ENCODE measurements around the gene ARL2BP.
"Not testable (repeated sequence)": the region's sequence is repeated elsewhere in the genome, so short reads cannot be mapped to it uniquely, and the experiment has no call there.

Gene ARL2BP

DNA sequence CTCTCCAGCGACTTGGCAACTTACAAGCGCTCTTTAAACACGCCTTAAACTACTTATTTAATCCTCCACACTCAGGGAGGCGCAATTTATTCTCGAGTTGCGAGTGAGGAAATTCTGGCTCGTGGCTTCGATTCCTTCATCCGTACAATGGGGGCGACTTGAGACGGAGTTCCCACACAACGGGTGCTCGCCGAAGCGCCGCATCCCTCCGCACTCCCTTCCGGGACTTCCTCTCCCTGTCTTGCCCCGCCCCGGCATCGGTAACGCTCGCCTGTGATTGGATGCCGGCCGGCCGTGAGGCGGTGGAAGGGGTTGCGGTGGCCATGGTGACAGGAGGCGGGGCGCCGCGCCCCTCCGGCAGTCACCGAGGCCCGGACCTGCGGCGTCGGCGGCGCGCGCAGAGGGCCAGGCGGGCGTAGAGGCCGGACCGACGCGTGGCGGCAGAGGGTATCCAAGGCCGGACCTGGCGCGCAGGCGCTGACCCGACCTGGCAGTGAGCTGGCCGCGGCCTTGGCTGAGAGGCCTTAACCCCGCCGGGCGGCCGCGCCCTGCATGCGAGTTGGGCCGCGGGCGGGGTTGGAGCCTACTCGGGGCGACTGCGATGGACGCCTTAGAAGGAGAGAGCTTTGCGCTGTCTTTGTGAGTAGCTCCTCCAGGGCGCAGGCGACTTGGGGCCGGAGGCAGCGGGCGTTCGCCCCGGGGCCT is at the start of gene ARL2BP:
Gene ARL2BP, plus strand, starts transcription at position 493 of the 705 bp plus-strand sequence. Its CDS starts 109 bp downstream, at position 602.
- peak; percentile 91 to 97 (median 96) for DNase-seq

DNA sequence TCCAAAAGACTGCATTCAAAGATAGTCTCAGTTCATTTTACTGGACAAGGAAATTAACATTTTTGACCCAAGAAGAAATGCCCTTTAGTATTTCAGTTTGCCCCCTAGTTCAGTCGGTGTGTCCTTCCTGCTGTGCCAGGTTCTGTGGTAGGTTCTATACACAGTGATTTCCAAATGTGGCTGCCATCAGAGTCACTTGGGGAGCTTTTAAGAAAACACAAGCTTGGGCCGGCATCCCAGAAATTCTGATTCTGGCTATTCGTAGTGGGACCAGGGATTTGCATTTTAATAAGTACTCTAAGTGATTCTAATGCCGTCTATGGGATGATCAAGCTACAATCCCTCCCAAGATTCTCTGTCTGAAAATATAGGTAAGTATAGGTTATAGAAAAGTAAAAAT is 48.8 kb upstream of the ARL2BP start:
- no peak for DNase-seq

DNA sequence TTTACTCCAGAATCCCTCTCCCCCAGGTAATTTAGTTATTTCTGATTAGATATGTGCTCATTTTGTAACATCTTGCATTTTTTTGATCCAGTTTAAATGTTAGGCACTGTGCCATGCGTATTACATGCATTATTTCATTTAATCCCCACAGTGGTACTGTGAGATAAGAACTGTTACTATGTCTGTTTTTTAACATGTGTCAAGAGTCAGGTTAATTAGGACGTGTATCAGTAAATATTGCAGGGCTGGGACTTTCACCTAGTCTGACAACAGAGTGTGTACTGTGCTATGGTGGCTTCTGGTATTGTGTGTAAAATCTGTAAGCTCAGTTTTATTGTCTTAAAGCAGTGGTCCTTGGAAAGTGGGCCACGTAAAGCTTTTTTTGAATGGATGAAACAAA is 48.3 kb upstream of the ARL2BP start:
- DNase-seq = no peak

DNA sequence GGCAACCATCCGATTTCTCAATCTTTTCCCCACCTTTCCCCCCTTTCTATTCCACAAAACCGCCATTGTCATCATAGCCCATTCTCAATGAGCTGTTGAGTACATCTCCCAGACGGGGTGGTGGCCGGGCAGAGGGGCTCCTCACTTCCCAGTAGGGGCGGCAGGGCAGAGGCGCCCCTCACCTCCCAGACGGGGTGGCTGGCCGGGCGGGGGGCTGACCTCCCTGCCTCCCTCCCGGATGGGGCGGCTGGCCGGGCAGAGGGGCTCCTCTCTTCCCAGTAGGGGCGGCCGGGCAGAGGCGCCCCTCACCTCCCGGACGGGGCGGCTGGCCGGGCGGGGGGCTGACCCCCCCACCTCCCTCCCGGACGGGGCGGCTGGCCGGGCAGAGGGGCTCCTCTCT is 44.7 kb upstream of the ARL2BP start:
- not testable (repeated sequence) for DNase-seq

DNA sequence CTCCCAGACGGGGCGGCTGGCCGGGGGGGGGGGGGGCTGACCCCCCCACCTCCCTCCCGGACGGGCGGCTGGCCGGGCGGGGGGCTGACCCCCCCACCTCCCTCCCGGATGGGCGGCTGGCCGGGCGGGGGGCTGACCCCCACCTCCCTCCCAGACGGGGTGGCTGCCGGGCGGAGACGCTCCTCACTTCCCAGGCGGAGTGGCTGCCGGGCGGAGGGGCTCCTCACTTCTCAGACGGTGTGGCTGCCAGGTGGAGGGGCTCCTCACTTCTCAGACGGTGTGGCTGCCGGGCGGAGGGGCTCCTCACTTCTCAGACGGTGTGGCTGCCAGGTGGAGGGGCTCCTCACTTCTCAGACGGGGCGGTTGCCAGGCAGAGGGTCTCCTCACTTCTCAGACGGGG is 44.1 kb upstream of the ARL2BP start:
- DNase-seq = not testable (repeated sequence)

DNA sequence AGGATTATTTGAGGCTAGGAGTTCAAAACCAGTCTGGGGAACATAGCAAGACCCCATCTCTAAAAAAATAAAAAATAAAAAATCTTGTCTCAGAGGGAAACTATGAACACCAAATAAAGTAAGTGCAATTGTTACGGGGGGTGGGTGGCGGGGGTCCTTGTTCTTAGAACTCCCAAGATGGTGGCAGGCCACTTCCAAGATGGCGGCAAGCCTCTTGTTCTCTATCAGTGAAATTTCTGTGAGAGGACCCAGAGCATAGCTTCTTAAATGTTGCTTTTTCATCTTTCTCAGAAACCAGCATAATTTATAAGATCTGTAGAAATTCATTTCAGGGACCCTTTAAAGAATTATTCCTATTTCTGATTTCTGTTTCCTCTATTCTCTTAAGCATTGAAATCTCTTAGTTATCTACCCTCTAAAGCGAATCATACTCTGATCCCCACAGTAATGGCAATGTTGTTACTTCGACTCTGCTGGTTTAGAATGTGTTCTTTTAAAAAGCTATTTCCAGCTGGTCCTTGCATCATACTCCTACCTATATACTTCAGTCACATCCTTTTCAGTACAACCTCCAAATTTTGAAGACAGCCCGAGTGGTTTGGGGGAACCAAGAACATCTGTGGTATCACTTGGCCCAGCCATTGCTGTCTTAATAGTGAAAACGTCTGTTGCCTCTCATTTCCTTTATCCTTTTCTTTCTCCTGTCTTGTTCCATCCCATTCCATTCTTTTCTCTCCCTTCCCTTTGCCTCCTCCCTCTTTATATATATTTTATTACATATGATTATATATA is 42.8 kb upstream of the ARL2BP start:
- DNase-seq = no peak

DNA sequence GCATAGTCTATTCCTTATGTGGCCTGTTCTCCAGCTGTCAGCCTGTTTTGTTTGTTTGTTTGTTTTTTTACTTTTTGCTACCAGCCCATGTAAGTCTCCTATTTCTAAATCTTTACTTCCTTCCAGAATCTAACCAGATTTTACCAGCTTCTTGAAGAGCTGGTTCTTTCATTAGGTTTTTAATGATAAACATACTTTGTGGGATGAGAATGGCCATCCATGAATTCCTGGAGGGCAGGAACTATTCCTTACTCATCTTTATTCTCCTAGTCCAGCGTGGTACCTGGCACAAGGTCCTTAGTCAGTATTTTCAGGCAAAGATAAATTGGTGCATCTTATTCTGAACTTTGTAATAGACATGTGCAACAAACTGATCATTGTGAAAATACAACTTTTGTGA is 41.6 kb upstream of the ARL2BP start:
- no peak for DNase-seq

DNA sequence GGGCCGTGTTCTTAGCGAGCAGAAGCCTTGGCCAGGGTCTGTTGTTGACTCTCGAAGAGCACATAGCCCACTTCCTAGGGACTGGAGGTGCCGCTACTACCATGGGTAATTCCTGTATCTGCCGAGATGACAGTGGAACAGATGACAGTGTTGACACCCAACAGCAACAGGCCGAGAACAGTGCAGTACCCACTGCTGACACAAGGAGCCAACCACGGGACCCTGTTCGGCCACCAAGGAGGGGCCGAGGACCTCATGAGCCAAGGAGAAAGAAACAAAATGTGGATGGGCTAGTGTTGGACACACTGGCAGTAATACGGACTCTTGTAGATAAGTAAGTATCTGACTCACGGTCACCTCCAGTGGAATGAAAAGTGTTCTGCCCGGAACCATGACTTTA is 40.4 kb upstream of the ARL2BP start:
- no peak for DNase-seq

DNA sequence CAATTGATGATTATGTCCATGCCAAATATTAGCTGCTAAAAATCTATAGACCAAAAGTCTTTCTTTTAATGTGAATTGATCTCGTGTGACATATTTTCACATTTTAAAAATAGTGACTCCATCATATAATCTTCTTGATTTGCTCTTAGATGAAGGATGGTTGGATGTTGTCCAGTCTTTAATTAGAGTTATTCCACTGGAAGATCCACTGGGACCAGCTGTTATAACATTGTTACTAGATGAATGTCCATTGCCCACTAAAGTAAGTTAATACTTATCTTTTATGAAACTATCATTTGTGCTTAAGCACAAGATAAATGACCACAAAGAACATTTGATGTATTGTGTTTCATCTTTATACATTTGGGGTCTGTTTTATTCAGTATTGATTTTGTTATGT is 36.1 kb upstream of the ARL2BP start:
- DNase-seq = no peak

DNA sequence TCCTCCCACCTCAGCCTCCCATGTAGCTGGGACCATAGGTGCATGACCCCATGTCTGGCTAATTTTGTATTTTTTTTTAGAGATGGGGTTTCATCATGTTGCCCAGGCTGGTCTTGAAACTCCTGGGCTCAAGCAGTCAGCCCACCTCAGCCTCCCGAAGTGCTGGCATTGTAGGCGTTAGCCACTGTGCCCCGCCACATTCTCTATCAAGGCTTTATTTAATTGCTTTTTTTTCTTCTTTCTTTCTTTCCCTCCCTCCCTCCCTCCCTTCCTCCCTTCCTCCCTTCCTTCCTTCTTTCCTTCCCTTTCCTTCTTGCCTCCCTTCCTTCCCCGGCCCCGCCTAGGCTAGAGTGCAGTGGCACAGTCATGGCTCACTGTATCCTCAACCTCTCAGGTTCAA is 35.3 kb upstream of the ARL2BP start:
- DNase-seq = no peak

DNA sequence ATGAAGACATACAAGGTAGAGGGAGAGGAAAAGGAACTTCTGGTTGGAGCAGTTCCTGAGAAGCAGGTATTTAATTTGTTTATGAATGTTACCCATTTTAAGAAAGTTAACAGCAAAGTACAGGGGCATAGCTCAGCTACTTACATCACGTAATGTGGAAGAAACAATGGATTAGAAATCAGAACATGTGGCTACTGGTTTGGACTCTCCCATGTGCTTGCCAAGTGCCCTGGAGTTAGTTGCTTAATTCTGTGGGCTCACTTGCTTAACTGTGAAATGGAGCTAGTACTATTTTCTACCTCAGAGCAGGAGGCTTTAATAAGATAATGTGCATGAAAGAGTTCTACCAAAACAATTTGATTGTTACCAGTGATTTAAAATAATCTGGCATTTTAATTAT is 31.6 kb upstream of the ARL2BP start:
- no peak for DNase-seq

DNA sequence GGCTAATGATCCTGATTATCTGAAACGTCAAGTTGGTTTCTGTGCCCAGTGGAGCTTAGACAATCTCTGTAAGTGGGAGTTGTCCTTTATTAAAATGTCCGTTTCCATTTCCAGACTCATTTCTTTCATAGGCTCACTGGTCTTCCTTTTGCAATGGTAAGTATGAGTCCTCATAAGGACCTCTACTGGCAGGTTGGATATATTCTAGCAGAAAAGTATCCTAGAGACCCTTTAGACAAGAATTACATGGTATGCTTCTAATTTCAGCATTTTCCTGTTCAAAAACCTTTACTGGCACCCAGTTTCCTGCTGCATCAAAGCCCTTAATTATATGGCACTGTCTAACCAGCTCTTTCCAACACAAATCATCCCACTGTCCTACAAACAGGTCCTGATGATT is 28.1 kb upstream of the ARL2BP start:
- DNase-seq = no peak

DNA sequence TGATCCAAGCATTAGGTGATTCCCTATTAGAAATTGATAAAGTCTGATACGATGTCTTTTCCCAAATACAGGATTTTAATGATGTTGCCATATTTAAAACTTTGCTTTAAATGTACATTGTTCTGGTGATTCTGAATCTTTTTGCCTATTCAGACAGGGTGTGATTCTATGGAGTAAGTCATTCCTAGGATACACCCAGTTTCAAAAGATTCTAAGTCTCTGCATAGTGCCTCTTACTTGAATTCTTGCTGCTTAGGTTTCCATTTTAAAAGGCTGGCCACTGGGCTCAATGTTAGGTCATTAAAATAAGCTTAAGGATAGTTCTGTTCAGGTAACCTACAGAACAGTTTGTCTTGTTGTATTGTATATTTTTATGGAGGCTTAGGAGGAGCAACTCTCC is 22.0 kb upstream of the ARL2BP start:
- DNase-seq = no peak

DNA sequence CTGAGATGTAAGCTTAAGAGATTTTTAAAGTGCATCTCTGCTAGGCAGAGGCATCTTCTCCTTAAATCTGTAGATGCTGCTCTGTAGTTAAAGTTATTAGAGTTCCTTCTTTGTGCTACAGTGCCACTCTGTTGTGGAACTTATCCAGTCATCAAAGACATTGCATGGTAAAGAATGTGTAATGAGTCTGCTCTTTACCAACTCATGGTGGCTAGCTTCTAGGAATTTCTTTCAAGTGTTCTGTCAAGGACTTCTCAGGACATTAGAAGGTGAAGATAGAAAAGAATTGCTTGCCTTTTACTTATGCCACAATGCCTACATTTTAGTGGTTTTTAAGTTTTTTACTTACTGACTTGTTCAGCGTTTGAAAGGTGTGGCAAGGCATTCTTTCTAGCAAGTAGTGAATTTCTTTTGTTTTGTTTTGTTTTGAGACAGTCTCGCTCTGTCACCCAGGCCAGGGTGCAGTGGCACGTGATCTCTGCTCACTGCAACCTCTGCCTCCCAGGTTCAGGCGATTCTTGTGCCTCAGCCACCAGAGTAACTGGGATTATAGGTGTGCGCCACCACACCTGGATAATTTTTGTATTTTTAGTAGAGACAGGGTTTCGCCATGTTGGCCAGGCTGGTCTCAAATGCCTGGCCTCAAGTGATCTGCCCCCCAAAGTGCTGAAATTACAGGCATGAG is 20.3 kb upstream of the ARL2BP start:
- DNase-seq = no peak

DNA sequence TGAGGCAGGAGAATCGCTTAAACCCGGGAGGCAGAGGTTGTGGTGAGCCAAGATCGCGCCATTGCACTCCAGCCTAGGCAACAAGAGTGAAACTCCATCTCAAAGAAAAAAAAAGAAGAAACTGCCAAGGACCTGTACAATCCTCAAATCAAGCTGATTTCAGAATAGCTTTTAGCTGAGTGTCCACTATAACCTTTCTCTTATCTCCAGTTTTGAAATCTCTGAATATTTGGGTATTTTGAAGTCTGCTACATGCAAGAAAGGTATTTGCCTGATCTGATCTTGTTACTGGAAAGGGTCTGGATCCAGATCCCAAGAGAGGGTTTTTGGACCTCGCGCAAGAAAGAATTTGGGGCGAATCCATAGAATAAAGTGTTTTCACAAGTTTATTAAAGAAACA is 19.1 kb upstream of the ARL2BP start:
- DNase-seq = no peak

DNA sequence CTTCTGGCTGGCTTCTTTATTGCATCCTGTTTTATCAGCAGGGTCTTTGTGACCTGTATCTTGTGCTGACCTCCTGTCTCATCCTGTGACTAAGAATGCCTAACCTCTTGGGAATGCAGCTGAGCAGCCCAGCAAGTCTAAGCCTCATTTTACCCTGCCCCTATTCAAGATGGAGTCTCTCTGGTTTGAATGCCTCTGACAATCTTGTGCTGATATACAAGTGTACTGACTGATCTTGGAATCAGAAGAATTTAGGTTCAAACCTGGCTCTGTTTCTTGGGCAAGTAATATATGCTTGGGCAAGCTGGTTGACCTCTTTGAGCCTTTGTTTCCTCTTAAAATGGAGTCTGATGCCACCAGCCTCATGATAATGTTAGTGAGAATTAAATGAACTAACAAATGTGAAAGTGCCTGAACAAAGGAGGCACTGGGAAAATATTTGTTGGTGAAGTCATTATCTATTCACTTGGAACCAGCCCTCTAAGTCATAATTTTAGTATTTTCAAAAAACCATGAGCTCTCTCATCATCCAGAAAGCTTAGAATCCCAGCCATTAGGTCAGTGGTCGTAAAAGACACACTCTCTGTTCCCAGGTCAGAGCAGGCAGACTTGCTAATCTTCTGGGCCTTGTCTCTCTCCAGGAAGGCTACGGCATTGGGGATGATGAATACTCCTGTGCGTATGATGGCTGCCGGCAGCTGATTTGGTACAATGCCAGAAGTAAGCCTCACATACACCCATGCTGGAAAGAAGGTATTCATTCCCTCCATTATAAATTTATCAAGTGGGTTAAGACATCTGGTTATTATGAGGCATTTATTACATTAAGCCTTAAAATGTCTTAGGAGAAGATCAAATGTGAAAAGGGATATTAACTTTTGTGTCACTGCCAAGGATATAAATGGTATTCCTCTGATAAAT is 18.1 kb upstream of the ARL2BP start:
- DNase-seq = no peak

DNA sequence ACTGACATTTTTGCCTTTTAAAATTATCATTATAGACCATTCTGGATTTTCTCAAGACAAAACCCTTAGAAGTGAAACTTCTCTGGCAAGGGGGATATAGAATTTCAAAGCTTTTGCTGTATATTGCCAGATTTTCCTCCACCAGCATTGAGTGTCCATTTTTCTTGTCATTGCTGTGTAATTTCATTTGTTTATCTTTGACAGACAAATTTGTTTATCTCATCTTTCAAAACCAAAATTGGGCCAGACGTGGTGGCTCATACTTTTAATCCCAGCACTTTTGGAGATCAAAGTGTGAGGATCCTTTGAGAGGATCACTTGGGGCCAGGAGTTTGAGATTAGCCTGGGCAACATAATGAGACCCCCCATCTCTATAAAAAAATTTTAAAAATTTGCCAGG is 16.0 kb upstream of the ARL2BP start:
- DNase-seq = no peak

DNA sequence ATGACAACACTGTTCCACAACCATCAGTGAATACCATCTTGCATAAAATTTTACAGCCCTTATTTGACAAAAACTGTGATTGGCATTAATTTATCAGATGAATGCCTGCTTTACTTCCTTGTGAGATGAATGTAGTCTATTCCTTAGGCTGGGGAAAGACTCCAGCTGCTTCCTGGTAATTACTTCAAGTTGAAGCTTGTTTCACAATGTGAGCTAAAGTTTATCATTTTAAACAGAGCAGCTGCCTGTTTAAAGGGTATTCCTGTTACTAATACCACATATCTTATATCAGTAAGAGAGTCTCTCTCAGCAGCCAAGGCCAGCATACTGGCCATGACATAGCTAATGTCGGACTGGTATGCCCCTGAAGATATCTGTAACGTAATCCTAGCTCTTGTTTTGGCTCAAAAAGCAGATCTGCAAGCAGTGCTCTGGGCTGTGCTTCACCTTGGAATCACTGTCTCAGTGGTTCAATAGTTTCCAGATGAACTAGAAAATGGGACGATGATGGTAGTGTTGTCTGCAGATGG is 13.2 kb upstream of the ARL2BP start:
- no peak for DNase-seq

DNA sequence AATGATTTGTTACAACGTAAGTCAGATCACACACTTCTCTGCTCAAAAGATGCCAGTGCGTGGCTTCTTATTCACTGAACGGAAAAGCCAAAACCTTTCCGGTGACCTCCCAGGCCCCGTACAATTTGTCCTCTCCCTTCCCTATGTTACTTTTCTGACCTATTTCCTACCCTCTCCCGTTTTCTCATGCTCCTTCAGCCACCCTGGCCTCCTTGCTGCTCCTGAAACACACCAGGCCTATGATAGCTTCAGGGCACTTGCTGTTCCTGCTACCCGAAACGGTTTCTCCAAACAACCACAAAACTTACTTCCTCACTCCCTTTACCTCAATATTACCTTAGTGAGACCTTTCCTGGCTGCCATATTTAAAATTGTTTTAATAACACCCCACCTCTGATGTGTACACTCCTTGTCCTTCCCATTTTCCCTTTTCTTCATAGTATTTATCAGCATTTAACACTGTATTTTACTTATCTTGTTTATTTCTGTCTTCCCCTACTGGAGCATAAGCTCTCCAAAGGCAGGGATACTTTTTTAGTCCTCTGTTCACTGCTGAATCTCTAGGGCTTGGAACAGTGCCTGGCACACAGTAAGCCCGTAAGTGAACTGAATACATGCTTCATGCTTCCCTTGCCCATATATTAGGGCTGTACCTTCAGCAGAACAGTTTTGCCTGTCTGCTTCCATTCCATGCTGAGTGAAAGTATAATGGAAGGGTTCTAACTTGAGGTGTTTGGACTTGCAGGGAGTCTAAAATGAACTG is 10.9 kb upstream of the ARL2BP start:
- DNase-seq = no peak

DNA sequence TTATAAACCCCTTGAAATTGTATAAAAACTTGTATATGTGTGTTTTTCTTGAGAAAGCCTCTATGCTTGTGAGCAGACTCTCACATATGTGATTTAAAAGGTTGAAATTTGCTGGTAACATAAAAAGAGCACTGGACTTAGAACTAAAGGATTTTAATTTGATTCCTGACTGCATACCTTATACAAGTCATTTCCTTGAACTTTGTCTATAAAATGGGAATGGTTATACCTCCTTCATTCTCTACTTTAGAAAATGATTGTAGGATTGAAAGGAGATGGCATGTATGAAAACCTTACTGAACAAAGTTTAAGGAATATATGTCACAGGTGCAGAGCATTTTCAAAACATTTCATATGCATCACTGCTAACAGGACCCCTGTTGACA is 10.4 kb upstream of the ARL2BP start:
- DNase-seq = no peak

DNA sequence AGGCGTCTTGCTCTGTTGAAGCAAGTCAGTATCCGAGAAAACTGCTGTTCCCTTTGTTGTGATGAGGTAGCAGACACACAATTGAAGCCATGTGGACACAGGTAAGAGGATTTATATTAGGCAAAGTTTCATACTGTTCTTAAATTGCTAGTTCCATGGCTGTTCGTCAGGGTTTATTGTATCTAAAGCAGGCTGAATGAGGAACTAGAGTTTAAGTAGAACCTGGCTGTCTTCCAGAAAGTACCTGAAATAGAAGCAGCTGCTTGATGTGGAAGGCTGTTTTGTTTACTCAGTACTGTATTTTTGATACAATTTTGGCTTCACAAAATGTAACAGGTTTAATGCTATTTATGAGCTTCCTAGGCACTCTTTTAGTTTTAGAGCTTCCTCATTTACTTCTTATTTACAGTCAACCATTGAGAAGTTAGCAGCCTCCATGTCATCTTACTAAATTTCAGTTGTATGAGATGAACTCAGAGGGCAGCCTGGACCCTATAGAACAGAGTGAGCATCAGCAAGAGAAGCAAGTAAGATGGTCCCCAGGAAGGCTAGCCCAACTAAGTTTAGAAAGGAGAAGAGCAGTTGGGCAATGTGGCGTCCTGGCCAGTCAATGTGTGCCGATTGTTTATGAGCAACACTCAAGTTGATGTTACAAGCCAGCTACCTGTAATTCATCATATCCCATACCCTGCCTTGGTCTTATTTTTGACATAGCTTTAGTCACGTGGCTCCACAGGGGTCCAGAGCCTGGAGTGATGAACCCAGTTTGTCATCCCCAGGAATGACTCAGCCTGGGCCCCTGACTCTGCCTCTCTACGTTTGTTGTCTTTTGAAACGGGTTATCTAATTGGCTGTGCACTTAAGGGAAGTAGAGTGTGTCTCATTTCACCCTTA is 9.7 kb upstream of the ARL2BP start:
- DNase-seq = no peak

Data from stimulated activated naive CD4-positive, alpha-beta T cell (primary cell).